ENCODE data around the gene TUBGCP2. TPM values are rescaled to one million over a fixed set of nuclear protein-coding genes. Genes with fewer than 3 reads are reported as not detected.

TUBGCP2 gene
- total and polyA plus RNA-seq, 9 of the 15 experiments (the other 6 are each of a cell fraction or from before 2014, with no cell fraction given): 4.3 to 56.6 (median 28.4) TPM

GRCh38 chr10:133278577-133279265 lies 30.0 kb downstream of the TUBGCP2 start (continued):
- TF ChIP-seq MYC (IDR thresholded peaks at IDR 0.05; ENCODE audit: low read depth, low read length) (no peak; the same call in 1 of the 2 replicates), MYC (CRISPR knock-in tag; IDR thresholded peaks at IDR 0.05; ENCODE audit: borderline replicate concordance, low read depth) (no peak), NKRF (IDR thresholded peaks at IDR 0.05; ENCODE audit: borderline replicate concordance) (no peak), PURB (CRISPR knock-in tag; IDR thresholded peaks at IDR 0.05; ENCODE audit: low read depth) (no peak), ELK3 (CRISPR knock-in tag; IDR thresholded peaks at IDR 0.05) (no peak), PHF21A (IDR thresholded peaks at IDR 0.05; ENCODE audit: borderline replicate concordance, low read depth) (no peak), TCF7 (IDR thresholded peaks at IDR 0.05; ENCODE audit: borderline replicate concordance) (no peak), DDX20 (tag; IDR thresholded peaks at IDR 0.05; ENCODE audit: low read depth) (no peak), ZNF384 (IDR thresholded peaks at IDR 0.05; ENCODE audit: low read depth, low read length) (no peak), RBM39 (optimal IDR thresholded peaks at IDR 0.05; ENCODE audit: low read depth, low read length) (no peak), SFPQ (IDR thresholded peaks at IDR 0.05; ENCODE audit: low read depth, low read length) (no peak), HDGF (IDR thresholded peaks at IDR 0.05) (no peak), KLF1 (tag; IDR thresholded peaks at IDR 0.05) (no peak), POLR2AphosphoS5 (IDR thresholded peaks at IDR 0.05; ENCODE audit: control insufficient read depth, insufficient read depth, low read depth, low read length) (peak; percentile 48; the same call in 1 of the 2 replicates), CREB3 (tag; conservative IDR thresholded peaks at IDR 0.05; ENCODE audit: low read depth) (0 out of 2 replicates have a peak, but pooled peaks have one; percentile 28), MEF2A (IDR thresholded peaks at IDR 0.05; ENCODE audit: control insufficient read depth, low read depth, low read length) (no peak), NR4A1 (CRISPR knock-in tag; IDR thresholded peaks at IDR 0.05) (no peak), NR4A1 (tag; IDR thresholded peaks at IDR 0.05) (0 out of 2 replicates have a peak, but pooled peaks have one; percentile 53), EHMT2 (IDR thresholded peaks at IDR 0.05) (no peak), MAX (CRISPR knock-in tag; IDR thresholded peaks at IDR 0.05) (no peak), MECOM (CRISPR knock-in tag; IDR thresholded peaks at IDR 0.05) (no peak)
